GM12892 (cell line): ENCODE measurements around the gene PTPRN2.

Experiments
- POLR2A ChIP-seq: IDR thresholded peaks from 2 replicates; pipeline ENCODE4 v1.6.1; 2011; ENCODE audit warnings: low read depth, low read length, control low read depth
- POLR2AphosphoS5 ChIP-seq: IDR thresholded peaks from 2 replicates; pipeline ENCODE4 v1.6.1; 2011; ENCODE audit warnings: low read depth, low read length, control low read depth
- TAF1 ChIP-seq: IDR thresholded peaks from 2 replicates; pipeline ENCODE4 v1.6.1; 2011; ENCODE audit warnings: low read depth, mild to moderate bottlenecking, control low read depth, low read length, borderline replicate concordance

DNA sequence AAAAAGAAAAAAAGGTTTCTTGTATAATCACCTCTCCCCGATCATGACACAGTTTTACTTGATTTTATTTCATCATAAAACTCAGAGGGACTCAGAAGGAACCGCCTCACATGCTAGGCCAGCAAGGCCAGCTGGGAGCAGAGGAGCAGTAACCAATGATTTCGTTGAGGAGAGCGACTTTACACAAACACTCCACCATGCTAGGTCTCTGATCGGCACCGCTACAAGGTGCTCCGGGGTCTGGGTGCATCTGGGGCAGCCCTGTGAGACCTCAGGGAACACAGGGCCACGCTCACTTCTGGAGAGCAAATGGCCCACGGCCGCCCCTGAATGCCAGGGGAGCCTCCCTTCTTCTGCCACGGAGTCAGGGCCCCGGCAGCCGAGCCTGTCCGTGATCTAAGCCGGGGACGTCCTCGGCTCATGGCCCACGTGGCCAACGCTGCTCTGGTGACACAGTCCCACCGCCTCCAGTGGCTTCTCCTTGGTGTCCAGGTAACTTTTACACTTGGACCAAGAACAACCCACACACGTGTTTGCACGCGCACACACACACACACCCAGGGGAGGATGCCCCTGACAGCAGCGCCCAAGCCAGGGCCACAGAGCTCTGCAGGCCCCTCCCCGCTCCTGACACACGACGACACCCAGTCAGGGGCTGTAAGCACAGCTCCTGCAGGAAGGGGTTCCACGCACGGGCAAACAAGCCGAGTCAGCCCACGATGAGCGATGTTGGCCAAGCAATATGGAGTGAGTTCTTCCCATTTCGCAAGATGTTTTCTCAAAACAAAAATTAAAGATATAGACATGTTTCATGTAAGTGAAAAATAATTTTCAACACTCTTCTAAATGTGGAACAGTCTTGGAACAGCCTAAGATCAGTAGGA lies 918.5 kb downstream of the PTPRN2 start:
- TF ChIP-seq POLR2AphosphoS5 (no peak), POLR2A (no peak), TAF1 (no peak)
